ENCODE data around the gene KRT74.
A peak's percentile ranks its signal among the peaks of the same experiment; 100 is the strongest.

KRT74 gene

DNA sequence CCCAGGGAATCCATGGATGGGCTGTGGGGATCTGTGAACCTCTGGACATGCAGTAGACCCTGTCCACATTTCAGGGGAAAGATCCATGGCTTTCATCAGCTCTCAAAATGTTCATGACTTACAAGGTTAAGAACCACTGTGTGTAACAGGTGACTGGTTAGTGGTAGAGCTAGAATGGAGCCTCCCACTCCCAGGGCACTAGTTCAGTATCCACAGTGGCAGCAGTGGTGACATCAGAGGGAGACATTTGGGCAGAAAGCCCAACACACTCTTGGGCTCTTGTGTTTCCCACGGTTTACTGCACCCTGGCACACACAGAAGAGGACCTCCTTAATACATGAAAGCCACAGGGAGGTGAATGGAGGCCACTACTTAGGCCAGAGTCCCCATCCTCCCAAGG, 9.1 kb downstream of the KRT74 start:
- TF ChIP-seq YY1 (IDR thresholded peaks at IDR 0.05; ENCODE audit: low read depth) = no peak
- TF ChIP-seq EP300 (IDR thresholded peaks at IDR 0.05; ENCODE audit: borderline replicate concordance) = no peak
- TF ChIP-seq TCF12 (IDR thresholded peaks at IDR 0.05; ENCODE audit: low read depth) = no peak
- TF ChIP-seq EGR1 (IDR thresholded peaks at IDR 0.05) = no peak
- TF ChIP-seq, protein P1, sequence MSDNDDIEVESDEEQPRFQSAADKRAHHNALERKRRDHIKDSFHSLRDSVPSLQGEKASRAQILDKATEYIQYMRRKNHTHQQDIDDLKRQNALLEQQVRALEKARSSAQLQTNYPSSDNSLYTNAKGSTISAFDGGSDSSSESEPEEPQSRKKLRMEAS (IDR thresholded peaks at IDR 0.05) = no peak

DNA sequence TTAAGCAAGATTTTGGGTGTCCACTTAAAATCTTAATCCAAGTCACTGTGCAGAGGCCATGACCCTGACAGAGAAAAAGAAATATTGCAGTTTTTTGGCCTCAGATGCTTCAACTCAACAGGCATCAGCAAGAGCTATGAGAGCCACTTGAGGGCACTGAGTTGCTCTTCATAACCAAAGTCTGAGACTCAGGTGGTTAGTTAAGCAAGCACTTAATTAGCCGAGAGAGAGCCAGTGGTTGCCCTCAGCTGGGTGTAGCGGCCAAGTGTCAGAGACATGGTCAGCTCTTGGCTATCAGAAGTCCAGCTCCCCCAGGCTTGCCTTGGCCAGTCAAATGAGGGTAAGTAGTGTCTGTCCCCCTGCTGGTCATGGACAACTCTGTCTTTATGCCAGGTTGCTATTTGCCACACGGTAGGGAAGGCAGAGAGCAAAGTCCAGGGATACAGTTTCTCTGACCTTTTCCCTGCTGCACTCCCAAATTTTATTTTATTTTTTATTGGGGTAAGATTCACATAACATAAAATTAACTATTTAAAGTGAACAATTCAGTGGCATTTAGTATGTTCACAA, 11.7 kb downstream of the KRT74 start:
- TF ChIP-seq, protein P2, sequence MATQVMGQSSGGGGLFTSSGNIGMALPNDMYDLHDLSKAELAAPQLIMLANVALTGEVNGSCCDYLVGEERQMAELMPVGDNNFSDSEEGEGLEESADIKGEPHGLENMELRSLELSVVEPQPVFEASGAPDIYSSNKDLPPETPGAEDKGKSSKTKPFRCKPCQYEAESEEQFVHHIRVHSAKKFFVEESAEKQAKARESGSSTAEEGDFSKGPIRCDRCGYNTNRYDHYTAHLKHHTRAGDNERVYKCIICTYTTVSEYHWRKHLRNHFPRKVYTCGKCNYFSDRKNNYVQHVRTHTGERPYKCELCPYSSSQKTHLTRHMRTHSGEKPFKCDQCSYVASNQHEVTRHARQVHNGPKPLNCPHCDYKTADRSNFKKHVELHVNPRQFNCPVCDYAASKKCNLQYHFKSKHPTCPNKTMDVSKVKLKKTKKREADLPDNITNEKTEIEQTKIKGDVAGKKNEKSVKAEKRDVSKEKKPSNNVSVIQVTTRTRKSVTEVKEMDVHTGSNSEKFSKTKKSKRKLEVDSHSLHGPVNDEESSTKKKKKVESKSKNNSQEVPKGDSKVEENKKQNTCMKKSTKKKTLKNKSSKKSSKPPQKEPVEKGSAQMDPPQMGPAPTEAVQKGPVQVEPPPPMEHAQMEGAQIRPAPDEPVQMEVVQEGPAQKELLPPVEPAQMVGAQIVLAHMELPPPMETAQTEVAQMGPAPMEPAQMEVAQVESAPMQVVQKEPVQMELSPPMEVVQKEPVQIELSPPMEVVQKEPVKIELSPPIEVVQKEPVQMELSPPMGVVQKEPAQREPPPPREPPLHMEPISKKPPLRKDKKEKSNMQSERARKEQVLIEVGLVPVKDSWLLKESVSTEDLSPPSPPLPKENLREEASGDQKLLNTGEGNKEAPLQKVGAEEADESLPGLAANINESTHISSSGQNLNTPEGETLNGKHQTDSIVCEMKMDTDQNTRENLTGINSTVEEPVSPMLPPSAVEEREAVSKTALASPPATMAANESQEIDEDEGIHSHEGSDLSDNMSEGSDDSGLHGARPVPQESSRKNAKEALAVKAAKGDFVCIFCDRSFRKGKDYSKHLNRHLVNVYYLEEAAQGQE (IDR thresholded peaks at IDR 0.05; ENCODE audit: low read depth) = no peak
- TF ChIP-seq NFIC (IDR thresholded peaks at IDR 0.05) (no peak), RAD21 (IDR thresholded peaks at IDR 0.05; ENCODE audit: low read depth) (peak; percentile 55; the same call in 1 of the 2 replicates), CREB1 (IDR thresholded peaks at IDR 0.05; ENCODE audit: low read depth) (no peak), EP300 (IDR thresholded peaks at IDR 0.05; ENCODE audit: borderline replicate concordance) (no peak), CEBPB (IDR thresholded peaks at IDR 0.05) (no peak), TCF12 (IDR thresholded peaks at IDR 0.05; ENCODE audit: low read depth) (no peak)
- TF ChIP-seq, protein P1 (IDR thresholded peaks at IDR 0.05) = no peak

DNA sequence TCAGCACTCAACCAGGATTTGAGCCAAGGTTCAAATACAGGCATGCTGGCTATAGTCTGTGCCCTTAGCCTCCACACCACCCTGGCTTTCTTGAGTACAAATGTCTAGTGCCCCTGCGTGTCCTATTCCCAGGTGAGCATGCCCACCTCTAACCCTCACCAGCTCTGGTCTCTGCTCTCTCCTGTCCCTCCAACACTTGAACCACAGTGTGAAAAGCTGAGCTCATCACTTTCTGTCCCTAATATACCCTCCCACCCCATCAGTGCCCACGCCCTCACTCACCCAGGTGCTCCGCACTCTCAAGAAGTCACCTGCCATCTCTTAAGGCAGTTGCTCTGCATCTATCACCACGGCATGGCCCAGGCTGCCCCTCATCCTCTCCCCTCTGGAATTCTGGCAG, 13.7 kb downstream of the KRT74 start:
- no peak for TF ChIP-seq EP300 (IDR thresholded peaks at IDR 0.05; ENCODE audit: borderline replicate concordance)
- TF ChIP-seq, protein P2 (IDR thresholded peaks at IDR 0.05; ENCODE audit: low read depth) = no peak
- TF ChIP-seq TEAD4 (IDR thresholded peaks at IDR 0.05) = no peak
- TF ChIP-seq, protein P1 (IDR thresholded peaks at IDR 0.05) = no peak
- no peak for TF ChIP-seq EGR1 (IDR thresholded peaks at IDR 0.05)
- TF ChIP-seq CREB1 (IDR thresholded peaks at IDR 0.05; ENCODE audit: low read depth) = no peak
- TF ChIP-seq CEBPB (IDR thresholded peaks at IDR 0.05) = no peak
- TF ChIP-seq TAF1 (IDR thresholded peaks at IDR 0.05; ENCODE audit: low read depth) = no peak
- TF ChIP-seq ZBTB7A (IDR thresholded peaks at IDR 0.05; ENCODE audit: low read depth) = no peak
- no peak for TF ChIP-seq FOXM1 (IDR thresholded peaks at IDR 0.05; ENCODE audit: borderline replicate concordance, low read depth)
- TF ChIP-seq, protein P3, sequence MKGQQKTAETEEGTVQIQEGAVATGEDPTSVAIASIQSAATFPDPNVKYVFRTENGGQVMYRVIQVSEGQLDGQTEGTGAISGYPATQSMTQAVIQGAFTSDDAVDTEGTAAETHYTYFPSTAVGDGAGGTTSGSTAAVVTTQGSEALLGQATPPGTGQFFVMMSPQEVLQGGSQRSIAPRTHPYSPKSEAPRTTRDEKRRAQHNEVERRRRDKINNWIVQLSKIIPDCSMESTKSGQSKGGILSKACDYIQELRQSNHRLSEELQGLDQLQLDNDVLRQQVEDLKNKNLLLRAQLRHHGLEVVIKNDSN (IDR thresholded peaks at IDR 0.05) = no peak
- no peak for TF ChIP-seq TCF12 (IDR thresholded peaks at IDR 0.05; ENCODE audit: low read depth)
- TF ChIP-seq NFIC (IDR thresholded peaks at IDR 0.05) = no peak
- no peak for TF ChIP-seq YY1 (IDR thresholded peaks at IDR 0.05; ENCODE audit: low read depth)
- no peak for TF ChIP-seq RAD21 (IDR thresholded peaks at IDR 0.05; ENCODE audit: low read depth)

DNA sequence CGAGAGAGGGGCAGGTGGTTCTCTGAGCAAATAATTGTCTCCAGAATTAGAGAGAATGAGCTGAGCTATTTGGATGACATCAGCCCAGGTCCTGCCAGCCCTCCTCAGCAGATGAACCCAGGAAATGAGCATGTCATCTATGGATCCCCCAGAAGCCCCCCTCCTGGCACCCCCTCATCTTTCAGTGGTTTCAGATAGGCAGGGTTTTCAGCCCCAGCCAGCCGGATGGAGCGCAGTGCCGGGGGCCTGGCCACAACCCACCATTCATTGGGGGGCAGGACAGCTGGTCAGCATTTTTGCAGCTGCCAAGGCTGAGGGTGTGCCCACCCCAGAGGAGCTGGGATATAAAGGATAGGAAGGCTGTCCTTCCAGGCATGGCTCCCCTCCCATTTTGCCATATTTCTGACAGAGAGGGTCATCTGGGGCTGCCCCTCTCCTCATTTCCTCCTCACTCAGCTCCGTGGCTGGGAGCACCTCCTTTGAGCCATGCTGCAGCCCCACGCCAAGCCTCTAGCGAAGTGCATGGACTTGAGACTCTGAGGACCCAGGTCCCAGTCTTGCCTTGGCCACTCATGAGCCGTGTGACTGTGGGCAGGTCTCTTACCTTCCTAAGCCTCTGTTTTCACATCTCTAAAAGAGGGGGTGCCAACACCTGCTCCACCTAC, 14.7 kb downstream of the KRT74 start:
- TF ChIP-seq TAF1 (IDR thresholded peaks at IDR 0.05; ENCODE audit: low read depth) (no peak), EP300 (IDR thresholded peaks at IDR 0.05; ENCODE audit: borderline replicate concordance) (no peak), EGR1 (IDR thresholded peaks at IDR 0.05) (no peak), TCF12 (IDR thresholded peaks at IDR 0.05; ENCODE audit: low read depth) (no peak), NFIC (IDR thresholded peaks at IDR 0.05) (no peak), CEBPB (IDR thresholded peaks at IDR 0.05) (no peak), YY1 (IDR thresholded peaks at IDR 0.05; ENCODE audit: low read depth) (no peak)
- TF ChIP-seq, protein P2 (IDR thresholded peaks at IDR 0.05; ENCODE audit: low read depth) = no peak

DNA sequence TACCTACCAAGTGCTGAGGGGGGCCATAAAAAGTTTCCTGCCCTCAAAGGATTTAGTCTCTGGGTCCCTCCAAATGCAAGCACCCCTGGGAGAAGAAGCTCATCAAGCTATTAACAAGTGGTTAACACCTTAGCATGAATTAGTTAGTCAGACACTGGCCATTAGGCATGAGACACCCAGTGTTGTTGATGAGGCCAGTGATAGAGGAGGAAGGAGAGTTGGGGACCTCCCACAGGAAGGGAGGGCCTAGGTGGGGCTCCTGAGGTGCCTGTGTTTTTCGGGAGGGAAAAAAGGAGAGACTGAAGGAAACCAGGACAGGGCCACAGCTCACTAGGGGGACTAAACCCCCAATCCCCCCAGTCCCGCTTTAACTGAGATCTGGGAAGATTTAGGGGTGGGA, 16.2 kb downstream of the KRT74 start:
- TF ChIP-seq NFIC (IDR thresholded peaks at IDR 0.05) (no peak), RAD21 (IDR thresholded peaks at IDR 0.05; ENCODE audit: low read depth) (no peak), CEBPB (IDR thresholded peaks at IDR 0.05) (no peak), ZBTB7A (IDR thresholded peaks at IDR 0.05; ENCODE audit: low read depth) (no peak), CREB1 (IDR thresholded peaks at IDR 0.05; ENCODE audit: low read depth) (no peak), EGR1 (IDR thresholded peaks at IDR 0.05) (no peak), TAF1 (IDR thresholded peaks at IDR 0.05; ENCODE audit: low read depth) (no peak), YY1 (IDR thresholded peaks at IDR 0.05; ENCODE audit: low read depth) (no peak), FOXM1 (IDR thresholded peaks at IDR 0.05; ENCODE audit: borderline replicate concordance, low read depth) (no peak), TCF12 (IDR thresholded peaks at IDR 0.05; ENCODE audit: low read depth) (no peak), TEAD4 (IDR thresholded peaks at IDR 0.05) (no peak), EP300 (IDR thresholded peaks at IDR 0.05; ENCODE audit: borderline replicate concordance) (no peak)
- TF ChIP-seq, protein P2 (IDR thresholded peaks at IDR 0.05; ENCODE audit: low read depth) = no peak
- TF ChIP-seq, protein P1 (IDR thresholded peaks at IDR 0.05) = no peak
- TF ChIP-seq, protein P3 (IDR thresholded peaks at IDR 0.05) = no peak
